ENCODE results near the gene ERF. TPM values are rescaled to one million over a fixed set of nuclear protein-coding genes. Genes with fewer than 3 reads are reported as not detected.

Gene ERF
- total RNA-seq, 2 donors from 2014 or later: 10.6 to 31.6 TPM

DNA sequence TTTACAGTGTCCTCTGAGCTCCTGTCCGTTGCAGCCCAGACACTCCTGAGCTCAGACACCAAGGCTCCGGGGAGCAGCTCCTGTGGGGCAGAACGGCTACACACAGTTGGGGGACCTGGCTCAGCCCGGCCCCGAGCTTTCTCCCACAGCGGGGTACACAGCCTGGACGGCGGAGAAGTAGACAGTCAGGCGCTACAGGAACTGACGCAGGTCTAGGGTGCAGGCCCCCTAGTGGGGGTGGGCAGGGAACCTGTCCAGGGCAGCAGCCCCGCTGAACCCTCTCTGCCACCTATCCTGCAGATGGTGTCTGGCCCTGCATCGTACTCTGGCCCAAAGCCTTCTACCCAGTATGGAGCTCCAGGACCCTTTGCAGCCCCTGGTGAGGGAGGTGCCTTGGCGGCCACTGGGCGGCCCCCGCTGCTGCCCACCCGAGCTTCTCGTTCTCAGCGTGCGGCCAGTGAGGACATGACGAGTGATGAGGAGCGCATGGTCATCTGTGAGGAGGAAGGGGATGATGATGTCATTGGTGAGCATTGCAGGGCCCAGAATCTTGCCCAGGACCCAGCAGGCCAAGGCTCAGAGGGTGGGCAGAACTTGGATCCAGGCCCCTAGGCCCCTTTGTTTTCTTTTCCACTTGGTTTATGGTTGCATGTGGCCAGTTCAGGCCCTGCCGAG lies 34.1 kb upstream of the ERF start:
- ATAC-seq (no peak), DNase-seq (no peak)
- TF ChIP-seq, protein P1, sequence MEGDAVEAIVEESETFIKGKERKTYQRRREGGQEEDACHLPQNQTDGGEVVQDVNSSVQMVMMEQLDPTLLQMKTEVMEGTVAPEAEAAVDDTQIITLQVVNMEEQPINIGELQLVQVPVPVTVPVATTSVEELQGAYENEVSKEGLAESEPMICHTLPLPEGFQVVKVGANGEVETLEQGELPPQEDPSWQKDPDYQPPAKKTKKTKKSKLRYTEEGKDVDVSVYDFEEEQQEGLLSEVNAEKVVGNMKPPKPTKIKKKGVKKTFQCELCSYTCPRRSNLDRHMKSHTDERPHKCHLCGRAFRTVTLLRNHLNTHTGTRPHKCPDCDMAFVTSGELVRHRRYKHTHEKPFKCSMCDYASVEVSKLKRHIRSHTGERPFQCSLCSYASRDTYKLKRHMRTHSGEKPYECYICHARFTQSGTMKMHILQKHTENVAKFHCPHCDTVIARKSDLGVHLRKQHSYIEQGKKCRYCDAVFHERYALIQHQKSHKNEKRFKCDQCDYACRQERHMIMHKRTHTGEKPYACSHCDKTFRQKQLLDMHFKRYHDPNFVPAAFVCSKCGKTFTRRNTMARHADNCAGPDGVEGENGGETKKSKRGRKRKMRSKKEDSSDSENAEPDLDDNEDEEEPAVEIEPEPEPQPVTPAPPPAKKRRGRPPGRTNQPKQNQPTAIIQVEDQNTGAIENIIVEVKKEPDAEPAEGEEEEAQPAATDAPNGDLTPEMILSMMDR (IDR thresholded peaks at IDR 0.05): no peak
- TF ChIP-seq POLR2A (IDR thresholded peaks at IDR 0.05): no peak
- H3K4me3 ChIP-seq: no peak overlapping the region
- intact Hi-C loops (cut with DNase I): no loop called here
- no peak overlapping the region for H3K27ac ChIP-seq
- H3K27me3 ChIP-seq: no peaks in the 10 kb centered on the region
- 87 to 90% methylated on average over 9 to 22 of the region's 22 CpGs for WGBS, 2 donors
- H3K9me3 ChIP-seq: no peaks in the 10 kb centered on the region
- peaks cover 25% of the 10 kb centered on the region for H3K4me1 ChIP-seq
- peaks cover 17 to 30% of the 10 kb centered on the region in 2 donors for H3K36me3 ChIP-seq (replicated peaks in 1 of 2; ENCODE audit: insufficient read depth in 1 of 2, low read depth in 2 of 2)

DNA sequence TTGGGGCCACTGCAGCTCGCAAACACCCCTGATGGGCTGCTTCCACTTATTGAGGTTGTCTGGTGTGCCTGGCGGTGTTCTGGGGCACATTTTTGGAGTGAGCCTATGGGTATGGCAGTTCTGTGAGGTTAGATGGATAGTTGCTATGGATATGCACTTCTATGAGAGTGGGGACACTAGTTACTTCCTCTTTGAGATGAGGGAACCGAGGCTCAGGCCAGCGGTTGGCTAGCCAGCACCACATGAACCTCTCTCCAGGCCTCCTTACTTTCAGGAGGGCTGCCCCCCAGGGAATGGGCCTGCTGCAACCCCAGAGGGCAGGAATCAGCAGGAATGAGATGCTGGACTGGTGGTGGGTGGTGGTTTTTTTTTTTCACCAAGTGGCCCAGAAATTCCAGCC lies 33.5 kb upstream of the ERF start:
- no peaks in the 10 kb centered on the region for H3K27me3 ChIP-seq
- intact Hi-C loops (cut with DNase I): no loop called here
- no peaks in the 10 kb centered on the region for H3K9me3 ChIP-seq
- H3K27ac ChIP-seq: no peak overlapping the region
- peaks cover 27% of the 10 kb centered on the region for H3K4me1 ChIP-seq
- WGBS, 2 donors: 70 to 78% methylated on average over 4 of the region's 4 CpGs
- DNase-seq (no peak), ATAC-seq (no peak)
- peaks cover 17 to 28% of the 10 kb centered on the region in 2 donors for H3K36me3 ChIP-seq (replicated peaks in 1 of 2; ENCODE audit: insufficient read depth in 1 of 2, low read depth in 2 of 2)
- no peak overlapping the region for H3K4me3 ChIP-seq
- no peak for TF ChIP-seq POLR2A (IDR thresholded peaks at IDR 0.05)
- TF ChIP-seq, protein P1 (IDR thresholded peaks at IDR 0.05): no peak

DNA sequence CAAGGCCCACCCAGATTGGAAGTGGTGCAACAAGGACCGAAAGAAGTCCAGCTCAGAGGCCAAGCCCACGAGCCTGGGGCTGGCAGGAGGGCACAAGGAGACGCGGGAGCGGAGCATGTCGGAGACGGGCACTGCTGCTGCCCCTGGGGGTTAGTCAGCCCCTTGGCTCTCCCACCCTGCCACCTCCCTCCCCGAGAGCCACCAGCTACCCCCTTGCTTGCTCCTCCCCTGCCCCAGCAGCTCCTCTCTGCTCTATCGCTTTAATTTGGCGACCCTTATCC lies 32.8 kb upstream of the ERF start:
- H3K36me3 ChIP-seq (replicated peaks in 1 of 2; ENCODE audit: insufficient read depth in 1 of 2, low read depth in 2 of 2): peaks cover 17 to 28% of the 10 kb centered on the region in 2 donors
- ATAC-seq (no peak), DNase-seq (no peak)
- no peak overlapping the region for H3K27ac ChIP-seq
- WGBS, 2 donors: 89 to 97% methylated on average over 7 to 10 of the region's 10 CpGs
- intact Hi-C loops (cut with DNase I): no loop called here
- H3K9me3 ChIP-seq: no peaks in the 10 kb centered on the region
- TF ChIP-seq, protein P1 (IDR thresholded peaks at IDR 0.05): no peak
- TF ChIP-seq POLR2A (IDR thresholded peaks at IDR 0.05): no peak
- H3K4me1 ChIP-seq: peaks cover 33% of the 10 kb centered on the region
- H3K27me3 ChIP-seq: no peaks in the 10 kb centered on the region
- no peak overlapping the region for H3K4me3 ChIP-seq

DNA sequence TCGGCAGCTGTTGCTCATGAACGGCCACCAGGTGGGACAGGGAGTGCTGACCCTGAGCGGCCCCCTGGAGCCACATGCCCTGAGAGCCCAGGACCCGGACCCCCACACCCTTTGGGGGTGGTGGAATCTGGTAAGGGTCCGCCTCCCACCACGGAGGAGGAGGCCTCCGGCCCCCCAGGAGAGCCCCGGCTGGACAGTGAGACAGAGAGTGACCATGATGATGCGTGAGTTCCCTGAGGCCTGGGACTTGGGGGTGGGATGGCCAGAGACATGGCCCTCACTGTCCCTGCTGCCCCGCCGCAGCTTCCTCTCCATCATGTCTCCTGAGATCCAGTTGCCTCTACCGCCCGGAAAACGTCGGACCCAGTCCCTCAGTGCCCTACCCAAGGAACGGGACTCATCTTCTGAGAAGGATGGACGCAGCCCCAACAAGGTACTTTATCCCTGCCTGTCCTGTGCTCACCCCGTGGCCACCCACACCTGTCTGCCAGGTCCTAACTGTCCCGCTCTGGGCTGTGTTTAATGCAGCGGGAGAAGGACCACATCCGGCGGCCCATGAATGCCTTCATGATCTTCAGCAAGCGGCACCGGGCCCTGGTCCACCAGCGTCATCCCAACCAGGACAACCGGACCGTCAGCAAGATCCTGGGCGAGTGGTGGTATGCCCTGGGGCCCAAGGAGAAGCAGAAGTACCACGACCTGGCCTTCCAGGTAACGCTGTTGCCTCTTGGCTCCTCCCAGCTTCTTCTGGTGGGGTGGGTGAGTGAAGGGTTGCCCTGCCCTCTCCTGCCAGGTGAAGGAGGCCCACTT lies 32.3 kb upstream of the ERF start:
- Histone ChIP-seq H3K9me3 (no peaks in the 10 kb centered on the region), H3K4me3 (no peak overlapping the region), H3K27me3 (no peaks in the 10 kb centered on the region), H3K27ac (peak overlapping the region in 3 of 4 donors; percentile 35 to 75 (median 71)), H3K36me3 (replicated peaks in 1 of 2; ENCODE audit: insufficient read depth in 1 of 2, low read depth in 2 of 2) (peaks cover 17 to 28% of the 10 kb centered on the region in 2 donors), H3K4me1 (peaks cover 37% of the 10 kb centered on the region)
- no peak for DNase-seq
- 85 to 93% methylated on average over 8 to 21 of the region's 30 CpGs for WGBS, 2 donors
- no peak for TF ChIP-seq POLR2A (IDR thresholded peaks at IDR 0.05)
- TF ChIP-seq, protein P1 (IDR thresholded peaks at IDR 0.05): no peak
- intact Hi-C loops (cut with DNase I): no loop called here
- no peak for ATAC-seq
